H9 (cell line): Measurements from ENCODE around the gene TOR4A. TPM values are rescaled to one million over a fixed set of nuclear protein-coding genes. Genes with fewer than 3 reads are reported as not detected.
A peak's percentile ranks its signal among the peaks of the same experiment; 100 is the strongest.

Source experiments
- DNase-seq: peaks from one replicate; pipeline ENCODE4 v3.0.0-alpha.2; 2017
- H2AFZ ChIP-seq: one replicate; pipeline ENCODE4 v1.6.1; 2013; ENCODE audit warnings: mild to moderate bottlenecking, low read length, control low read depth, moderate library complexity
- H2AK5ac ChIP-seq: 2 replicates; pipeline ENCODE4 v1.6.1; 2013; ENCODE audit warnings: low read length, control low read depth, mixed read lengths; ENCODE audit not compliant: insufficient read length
- H2BK120ac ChIP-seq: one replicate; pipeline ENCODE4 v1.6.1; 2013; ENCODE audit warnings: low read depth, mild to moderate bottlenecking, low read length, control low read depth, inconsistent platforms; ENCODE audit not compliant: poor library complexity, severe bottlenecking
- H2BK12ac ChIP-seq: 2 replicates; pipeline ENCODE4 v1.6.1; 2013; ENCODE audit warnings: low read length, control low read depth, mixed read lengths, low read depth; ENCODE audit not compliant: insufficient read length
- H2BK15ac ChIP-seq: 2 replicates; pipeline ENCODE4 v1.6.1; 2013; ENCODE audit warnings: low read depth, low read length, control low read depth
- H2BK20ac ChIP-seq: one replicate; pipeline ENCODE4 v1.6.1; 2013; ENCODE audit warnings: low read depth, mild to moderate bottlenecking, low read length, control low read depth, inconsistent platforms; ENCODE audit not compliant: poor library complexity, severe bottlenecking
- H2BK5ac ChIP-seq: 2 replicates; pipeline ENCODE4 v1.6.1; 2013; ENCODE audit warnings: low read length, control low read depth, mixed read lengths; ENCODE audit not compliant: insufficient read length
- H3K14ac ChIP-seq: 2 replicates; pipeline ENCODE4 v1.6.1; 2013; ENCODE audit warnings: low read length, control low read depth; ENCODE audit not compliant: insufficient read depth
- H3K18ac ChIP-seq: 2 replicates; pipeline ENCODE4 v1.6.1; 2013; ENCODE audit warnings: low read depth, mild to moderate bottlenecking, mixed read lengths, low read length, control low read depth; ENCODE audit not compliant: insufficient read length
- H3K23ac ChIP-seq: 2 replicates; pipeline ENCODE4 v1.6.1; 2013; ENCODE audit warnings: low read length, control low read depth, mixed read lengths, low read depth; ENCODE audit not compliant: insufficient read length
- H3K23me2 ChIP-seq: 2 replicates; pipeline ENCODE4 v1.6.1; 2013; ENCODE audit warnings: low read depth, mild to moderate bottlenecking, mixed read lengths, low read length, control low read depth; ENCODE audit not compliant: insufficient read length, poor library complexity, severe bottlenecking
- H3K27ac ChIP-seq: 2 replicates; pipeline ENCODE4 v1.5.1; 2013; ENCODE audit warnings: low read length, control low read depth, mixed read lengths, low read depth; ENCODE audit not compliant: insufficient read length
- H3K27me3 ChIP-seq: 2 replicates; pipeline ENCODE4 v1.6.1; 2013; ENCODE audit warnings: low read length, control low read depth, inconsistent platforms; ENCODE audit not compliant: insufficient read depth
- H3K4ac ChIP-seq: 2 replicates; pipeline ENCODE4 v1.6.1; 2013; ENCODE audit warnings: low read depth, mild to moderate bottlenecking, control low read depth, inconsistent platforms, low read length, moderate library complexity
- H3K4me1 ChIP-seq: 2 replicates; pipeline ENCODE4 v1.6.1; 2013; ENCODE audit warnings: low read length, control low read depth, inconsistent platforms; ENCODE audit not compliant: insufficient read depth
- H3K4me2 ChIP-seq: 2 replicates; pipeline ENCODE4 v1.6.1; 2013; ENCODE audit warnings: low read length, control low read depth, mixed read lengths; ENCODE audit not compliant: insufficient read length, insufficient read depth
- H3K56ac ChIP-seq: 2 replicates; pipeline ENCODE4 v1.6.1; 2013; ENCODE audit warnings: low read depth, mild to moderate bottlenecking, mixed read lengths, low read length, control low read depth; ENCODE audit not compliant: insufficient read length
- H3K79me1 ChIP-seq: 2 replicates; pipeline ENCODE4 v1.6.1; 2013; ENCODE audit warnings: low read depth, mild to moderate bottlenecking, moderate library complexity, low read length, control low read depth, inconsistent platforms; ENCODE audit not compliant: insufficient read depth, poor library complexity, severe bottlenecking
- H3K79me2 ChIP-seq: 2 replicates; pipeline ENCODE4 v1.6.1; 2013; ENCODE audit warnings: low read length, control low read depth, inconsistent platforms; ENCODE audit not compliant: insufficient read depth
- H3K9ac ChIP-seq: 2 replicates; pipeline ENCODE4 v1.6.1; 2013; ENCODE audit warnings: low read length, control low read depth, mixed read lengths; ENCODE audit not compliant: insufficient read length; ENCODE audit errors: extremely low read depth
- H3K9me3 ChIP-seq: one replicate; pipeline ENCODE4 v1.6.1; 2013; ENCODE audit warnings: low read depth, low read length, inconsistent platforms; ENCODE audit not compliant: control insufficient read depth
- H3T11ph ChIP-seq: one replicate; pipeline ENCODE4 v1.6.1; 2013; ENCODE audit warnings: mild to moderate bottlenecking, low read length, control low read depth, inconsistent platforms
- H4K20me1 ChIP-seq: one replicate; pipeline ENCODE4 v1.6.1; 2013; ENCODE audit not compliant: control insufficient read depth, insufficient read length, insufficient read depth
- H4K5ac ChIP-seq: 2 replicates; pipeline ENCODE4 v1.6.1; 2013; ENCODE audit warnings: low read depth, mild to moderate bottlenecking, mixed read lengths, low read length, control low read depth; ENCODE audit not compliant: insufficient read length
- H4K8ac ChIP-seq: replicated peaks from 2 replicates; pipeline ENCODE4 v1.6.1; 2013; ENCODE audit warnings: low read length, control low read depth, mixed read lengths, low read depth; ENCODE audit not compliant: insufficient read length
- H4K91ac ChIP-seq: 2 replicates; pipeline ENCODE4 v1.6.1; 2013; ENCODE audit warnings: low read depth, mild to moderate bottlenecking, moderate library complexity, mixed read lengths, low read length, control low read depth; ENCODE audit not compliant: insufficient read length
- H3K27ac Mint-ChIP-seq, 3 experiments: 2 replicates in 2 of 3; 3 replicates in 1 of 3; pipeline ENCODE4 v1.8.0; 2020 to 2021; ENCODE audit warnings: mixed read lengths in 3 of 3, mild to moderate bottlenecking in 1 of 3, moderate library complexity in 1 of 3
- H3K27me3 Mint-ChIP-seq: 2 replicates; pipeline ENCODE4 v1.8.0; 2021; ENCODE audit warnings: low read depth, mild to moderate bottlenecking, moderate library complexity, mixed read lengths
- H3K36me3 Mint-ChIP-seq, 3 experiments: 2 replicates in 2 of 3; 3 replicates in 1 of 3; pipeline ENCODE4 v1.8.0; 2020 to 2021; ENCODE audit warnings: low read depth in 3 of 3, mixed read lengths in 3 of 3; ENCODE audit not compliant: insufficient read depth in 1 of 3
- H3K4me1 Mint-ChIP-seq, 2 experiments: 2 replicates each; pipeline ENCODE4 v1.8.0; 2020; ENCODE audit warnings: mixed read lengths in 2 of 2
- H3K4me3 Mint-ChIP-seq, 2 experiments: 2 replicates in 1 of 2; 3 replicates in 1 of 2; pipeline ENCODE4 v1.8.0; 2020 to 2021; ENCODE audit warnings: mild to moderate bottlenecking in 2 of 2, mixed read lengths in 2 of 2, moderate library complexity in 1 of 2
- H3K9me3 Mint-ChIP-seq, 2 experiments: 2 replicates in 1 of 2; 3 replicates in 1 of 2; pipeline ENCODE4 v1.8.0; 2020; ENCODE audit warnings: mild to moderate bottlenecking in 2 of 2, mixed read lengths in 2 of 2, moderate library complexity in 1 of 2
- CTCF ChIP-seq: fragments of 200-600 bp; sonication (generic); conservative IDR thresholded peaks from 3 replicates; pipeline ENCODE4 v1.8.0; 2021; ENCODE audit warnings: antibody characterized with exemption, mild to moderate bottlenecking
- WGBS: extraction: QIAGEN DNeasy Blood & Tissue Kit; methylation state at CpG from one replicate; pipeline ENCODE4 v1.1.7; 2013; ENCODE audit warnings: missing lambda C conversion rate, low lambda C conversion rate, mixed read lengths; ENCODE audit not compliant: insufficient read length; ENCODE audit errors: extremely low coverage; 5-methylcytosine and 5-hydroxymethylcytosine counted together
- total RNA-seq: library from RNA; stranded (reverse); gene quantifications from 2 replicates; pipeline ENCODE4 v1.2.1, GENCODE V29; 2021

The TOR4A gene
- total RNA-seq, 1 experiment from 2014 or later = 6.2 TPM

GRCh38 chr9:137268538-137269201 lies 8.9 kb upstream of the TOR4A start:
- no peak overlapping the region for H3K56ac ChIP-seq
- TF ChIP-seq CTCF = no peak
- no peaks in the 10 kb centered on the region for H3K79me2 ChIP-seq
- DNase-seq = no peak
- H2BK20ac ChIP-seq = no peak overlapping the region
- no peak overlapping the region for H2BK15ac ChIP-seq
- H3K9me3 Mint-ChIP-seq = no peaks in the 10 kb centered on the region; a peak in 1 of 5 replicates
- H3K4ac ChIP-seq = no peak overlapping the region
- no peak overlapping the region for H3T11ph ChIP-seq
- no peak overlapping the region for H3K4me3 Mint-ChIP-seq
- no peaks in the 10 kb centered on the region; a peak in 1 of 4 replicates for H3K4me1 Mint-ChIP-seq
- H2BK12ac ChIP-seq = no peak overlapping the region
- H2AFZ ChIP-seq = no peak overlapping the region
- no peak overlapping the region for H3K9ac ChIP-seq
- H4K5ac ChIP-seq = no peak overlapping the region
- no peaks in the 10 kb centered on the region; the same call in 1 of the 2 replicates for H3K27me3 Mint-ChIP-seq
- no peak overlapping the region for H4K91ac ChIP-seq
- H2BK5ac ChIP-seq = no peak overlapping the region
- H3K14ac ChIP-seq = no peak overlapping the region
- H3K27me3 ChIP-seq = no peaks in the 10 kb centered on the region
- H2AK5ac ChIP-seq = no peak overlapping the region
- H2BK120ac ChIP-seq = no peak overlapping the region
- no peak overlapping the region for H4K8ac ChIP-seq
- no CpG with 5 or more reads among the region's 19 CpGs for WGBS
- no peak overlapping the region for H3K27ac ChIP-seq
- H3K23ac ChIP-seq = no peak overlapping the region
- H3K18ac ChIP-seq = no peak overlapping the region
- peaks cover 12 to 59% (median 43%) of the 10 kb centered on the region in 3 experiments; a peak in 6 of 7 replicates for H3K36me3 Mint-ChIP-seq
- H3K27ac Mint-ChIP-seq = peak overlapping the region in 2 of 3 experiments; percentile 3 to 8; a peak in 1 of 7 replicates
- no peaks in the 10 kb centered on the region for H3K4me1 ChIP-seq
- H4K20me1 ChIP-seq = no peaks in the 10 kb centered on the region
- no peaks in the 10 kb centered on the region for H3K9me3 ChIP-seq
- H3K23me2 ChIP-seq = no peaks in the 10 kb centered on the region
- H3K79me1 ChIP-seq = no peaks in the 10 kb centered on the region
- H3K4me2 ChIP-seq = no peak overlapping the region
